ENCODE measurements around the gene KCTD17. TPM values are rescaled to one million over a fixed set of nuclear protein-coding genes. Genes with fewer than 3 reads are reported as not detected.

Gene KCTD17
- total and polyA plus RNA-seq, 2 of the 13 experiments (the other 11 are each of a cell fraction or from before 2014, with no cell fraction given) = 5.3 to 11.7 TPM

GRCh38 chr22:37028692-37029674, 22.6 kb upstream of the KCTD17 start:
- H3K9ac ChIP-seq (ENCODE audit: insufficient read depth, low read depth, low read length) = no peak overlapping the region
- H3K79me2 ChIP-seq (ENCODE audit: insufficient read depth, low read length) = peaks cover 11% of the 10 kb centered on the region
- peaks cover 13 to 41% of the 10 kb centered on the region in 2 experiments for H3K36me3 ChIP-seq (replicated peaks in 1 of 2; ENCODE audit: control insufficient read depth in 1 of 2, insufficient read depth in 2 of 2, low read length in 2 of 2)
- no peak overlapping the region for H2AFZ ChIP-seq (ENCODE audit: low read length)
- ChIA-PET CTCF (ENCODE audit: low intra/inter-chr PET ratio, low total read pairs) (no interaction called here), POLR2A (interaction anchor here (1.5 to 13.3 kb wide), 3 partner anchors 10 to 499 kb away, joined by 3 to 383 read pairs (median 227); partner anchors contain the start of genes EIF3D, MPST and TST)
- H3K27ac ChIP-seq (ENCODE audit: extremely low read length, insufficient read depth, low read length) = peak overlapping the region; percentile 99
- H3K4me3 ChIP-seq (replicated peaks in 1 of 3; ENCODE audit: insufficient read depth in 1 of 3, low read depth in 2 of 3, low read length in 3 of 3) = 0 out of 6 replicates have a peak overlapping the region, but pooled peaks of 1 of the 3 experiments have one; percentile 0
- no peak for DNase-seq (ENCODE audit: low spot score)
- in situ Hi-C loops (cut with HindIII; ENCODE audit: extremely low pct_ligation_motif_present, low pct_unique_long_range_greater_than_20kb) (no loop called here), intact Hi-C loops (cut with micrococcal nuclease; ENCODE audit: unreplicated experiment) (no loop called here)
- ATAC-seq = no peak
- H3K27me3 ChIP-seq (ENCODE audit: control insufficient read depth in 1 of 2, insufficient read depth in 2 of 2, low read length in 2 of 2) = no peaks in the 10 kb centered on the region
- FAIRE-seq = no peak
- H4K20me1 ChIP-seq (ENCODE audit: insufficient read depth, low read length) = no peaks in the 10 kb centered on the region
- no TSS peak for BruUV-seq (replicated peaks)
- WGBS (ENCODE audit: low lambda C conversion rate) = 92% methylated on average over 16 of the region's 22 CpGs
- H3K4me1 ChIP-seq (ENCODE audit: insufficient read depth, low read length) = peaks cover 95% of the 10 kb centered on the region
- no peaks in the 10 kb centered on the region for H3K9me3 ChIP-seq (ENCODE audit: low read length)
- H3K4me2 ChIP-seq (ENCODE audit: low read depth, low read length) = no peak overlapping the region
- peak; percentile 70; the same call in 1 of the 2 replicates for TF ChIP-seq ZNF691 (CRISPR knock-in tag; IDR thresholded peaks at IDR 0.05; ENCODE audit: borderline replicate concordance, low read depth)
- TF ChIP-seq ZNF687 (CRISPR knock-in tag; IDR thresholded peaks at IDR 0.05) = peak; percentile 50
- TF ChIP-seq TAF1 (CRISPR knock-in tag; IDR thresholded peaks at IDR 0.05) = no peak
- no peak for TF ChIP-seq ASH2L (IDR thresholded peaks at IDR 0.05; ENCODE audit: insufficient read length, low read depth, low read length)
- peak; percentile 18; the same call in 1 of the 2 replicates for TF ChIP-seq POLR2G (IDR thresholded peaks at IDR 0.05; ENCODE audit: low read depth, low read length)
- TF ChIP-seq DNMT3B (CRISPR knock-in tag; conservative IDR thresholded peaks at IDR 0.05) = no peak
- peak; percentile 20 for TF ChIP-seq RBM22 (optimal IDR thresholded peaks at IDR 0.05; ENCODE audit: low read length)
- TF ChIP-seq UBTF (CRISPR knock-in tag; IDR thresholded peaks at IDR 0.05) = no peak
- 0 out of 2 replicates have a peak, but pooled peaks have one; percentile 28 for TF ChIP-seq MED1 (CRISPR knock-in tag; IDR thresholded peaks at IDR 0.05)
- no peak for TF ChIP-seq MXD1 (CRISPR knock-in tag; IDR thresholded peaks at IDR 0.05)
